CMK (cell line): ENCODE results near the gene APOBEC4.

ENCODE experiments used
- DNase-seq: peaks from one replicate; pipeline ENCODE4 v3.0.0-alpha.2; 2010; ENCODE audit warnings: low read depth

Gene APOBEC4

DNA sequence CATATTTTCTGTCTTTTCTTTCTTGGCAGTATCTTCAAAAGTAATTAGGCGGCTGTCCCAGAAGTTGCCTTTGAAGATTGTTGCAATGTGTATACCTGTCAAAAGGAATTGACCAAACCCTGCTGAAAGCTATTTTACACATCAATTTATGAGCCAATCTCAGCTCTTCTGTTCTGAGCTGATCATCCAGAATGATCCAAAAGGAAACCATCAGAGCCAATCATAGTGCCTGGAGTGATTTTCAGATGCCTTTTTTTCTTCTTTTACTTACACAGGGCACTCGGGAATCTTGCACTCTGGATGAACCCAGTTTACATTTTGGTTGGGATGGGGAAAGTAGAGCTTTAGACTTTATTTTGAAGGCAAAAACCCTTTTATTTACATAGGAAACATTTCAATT is 21.8 kb upstream of the APOBEC4 start:
- DNase-seq = no peak

- DNase-seq = no peak
Measured at GRCh38 chr1:183674339-183674738, 21.2 kb upstream of the APOBEC4 start.

DNA sequence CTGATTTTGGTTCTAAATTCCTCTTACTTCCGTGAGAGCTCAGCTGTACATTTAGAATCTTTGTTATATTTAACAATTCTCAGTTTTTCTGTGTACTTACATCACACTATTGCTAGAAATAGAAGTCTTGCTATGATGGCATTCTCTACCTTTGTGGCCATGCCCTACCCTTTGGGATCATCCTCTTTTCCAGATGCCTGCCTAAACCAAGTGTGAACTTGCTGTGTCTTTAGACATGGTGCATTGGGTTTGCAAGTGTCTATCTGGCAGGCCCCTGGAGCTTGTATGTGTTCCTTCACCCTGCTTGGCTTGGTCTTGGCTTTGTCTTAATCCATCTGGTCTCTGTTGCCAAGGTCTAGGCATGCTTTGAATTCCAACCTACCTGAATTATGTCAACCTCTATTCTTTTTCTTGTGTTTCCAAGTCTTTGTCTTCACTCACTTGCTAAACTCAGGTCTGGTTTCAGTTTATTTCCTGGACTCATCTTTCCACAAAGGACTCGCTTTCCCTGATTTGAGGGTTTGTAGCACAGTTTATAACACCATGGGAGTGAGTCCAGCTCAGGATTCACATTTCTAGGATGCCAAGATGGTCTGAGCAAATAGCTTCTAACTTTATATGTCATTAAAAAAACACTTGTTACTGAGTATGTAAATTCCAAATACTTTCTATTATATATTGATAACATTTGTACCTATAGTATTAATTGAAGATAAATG is 20.6 kb upstream of the APOBEC4 start:
- no peak for DNase-seq

DNA sequence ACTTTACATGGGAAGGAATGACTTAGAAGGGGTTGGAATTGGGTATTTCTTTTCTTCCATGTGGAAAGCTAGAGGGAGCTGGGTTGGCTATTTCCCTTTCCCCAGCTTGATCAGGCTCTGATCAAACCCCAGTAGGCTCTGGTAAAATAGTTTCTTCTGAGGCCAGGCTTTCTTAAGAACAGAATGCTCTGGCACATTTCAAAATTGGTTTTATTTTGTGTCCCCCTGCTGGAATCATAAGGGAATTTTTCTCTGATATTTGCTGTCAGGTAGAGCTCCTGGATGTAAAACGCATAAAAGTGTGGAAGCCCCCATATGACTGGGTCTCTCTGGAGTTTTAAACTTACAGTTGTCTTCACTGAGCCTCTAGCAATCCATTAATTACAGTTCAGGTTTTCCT is 17.1 kb upstream of the APOBEC4 start:
- DNase-seq = no peak

DNA sequence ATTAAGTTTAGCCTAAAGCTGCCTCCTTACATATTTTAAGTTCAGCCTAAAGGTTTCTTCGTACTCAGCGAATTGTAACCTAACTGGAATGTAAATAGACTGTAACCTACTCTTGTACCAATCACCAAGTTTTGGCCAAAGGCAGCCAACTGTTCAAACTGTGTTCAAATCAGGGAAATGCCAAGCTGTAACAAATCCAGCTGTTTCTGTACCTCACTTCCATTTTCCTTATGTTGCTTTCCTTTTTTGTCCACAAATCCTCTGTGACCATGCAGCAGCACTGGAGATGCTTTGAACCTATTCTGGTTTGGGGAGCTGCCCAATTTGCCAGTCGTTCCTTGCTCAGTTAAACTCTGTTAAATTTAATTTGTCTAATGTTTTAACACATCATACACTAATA is 3.2 kb upstream of the APOBEC4 start:
- DNase-seq = no peak

DNA sequence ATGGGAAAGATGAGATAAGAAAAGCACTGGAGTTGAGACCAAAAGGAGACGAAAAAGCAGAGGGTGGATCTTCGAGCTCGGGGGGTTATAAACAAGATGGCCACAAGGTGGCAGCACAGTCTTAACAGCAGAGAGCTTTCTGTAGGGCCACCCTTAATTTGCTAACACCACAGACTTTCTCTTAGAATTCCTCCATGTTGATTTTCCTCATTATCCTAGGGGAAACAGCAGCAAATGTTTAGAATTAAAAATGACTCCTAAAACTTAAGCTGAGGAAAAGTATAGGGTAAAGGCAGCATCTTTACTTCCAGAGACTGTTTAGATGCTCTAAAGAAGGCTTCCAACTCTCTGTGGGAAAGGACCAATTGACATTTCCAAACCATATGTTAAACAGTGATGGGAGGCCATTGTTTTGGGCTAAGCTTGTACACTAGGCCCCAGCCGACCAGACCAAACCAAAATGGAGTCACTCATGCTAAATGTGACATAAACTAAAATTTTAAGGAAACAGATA is 2.5 kb upstream of the APOBEC4 start:
- DNase-seq = peak; percentile 53

DNA sequence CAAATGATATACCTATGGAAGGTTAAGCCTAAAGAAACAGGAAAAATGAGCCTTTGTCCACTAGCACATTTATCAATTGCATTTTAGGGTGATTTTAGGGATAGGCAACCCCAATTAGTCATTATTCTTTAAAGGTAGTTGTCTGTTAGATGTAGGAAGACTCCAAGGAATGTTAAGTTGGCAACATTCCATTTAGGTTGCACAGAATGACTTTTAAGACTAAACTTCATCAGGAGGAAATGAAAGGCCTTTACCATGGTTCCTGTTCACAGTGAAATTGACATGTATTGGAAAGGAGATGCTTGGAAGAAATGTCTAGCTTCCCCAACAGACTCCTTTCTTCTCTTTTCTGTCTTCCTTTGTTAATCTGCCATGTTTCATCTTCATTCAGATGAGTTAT is 1.6 kb upstream of the APOBEC4 start:
- DNase-seq = no peak

DNA sequence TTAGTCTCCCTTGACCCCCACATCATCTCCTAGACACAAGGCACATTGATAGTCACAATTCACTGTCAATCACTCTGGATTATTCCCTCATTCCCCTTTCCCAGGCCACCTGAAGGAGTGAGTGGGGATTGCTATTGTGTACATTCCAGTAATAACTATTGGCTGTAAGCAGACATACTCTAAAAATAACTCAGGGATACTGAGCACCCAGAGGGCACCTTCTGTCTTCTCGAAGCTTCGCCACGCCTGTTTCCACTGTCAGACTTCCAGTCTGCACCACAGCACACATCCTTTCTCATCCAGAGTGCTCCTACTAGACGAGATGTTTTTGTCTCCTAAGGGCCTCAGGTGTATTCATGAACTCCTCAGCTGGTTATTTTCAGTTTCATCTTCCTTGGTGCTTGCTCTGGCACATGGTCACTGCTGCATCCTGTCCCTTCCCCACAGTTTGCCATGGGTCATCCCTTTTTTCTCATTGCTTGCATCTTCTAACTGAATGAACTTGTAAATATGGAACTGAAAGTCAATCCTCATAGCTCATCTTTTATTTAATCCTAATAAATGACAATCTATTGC is 848 bp upstream of the APOBEC4 start:
- no peak for DNase-seq

- no peak for DNase-seq
Measured at GRCh38 chr1:183653462-183653794, 312 bp upstream of the APOBEC4 start.

- DNase-seq = no peak
Measured at GRCh38 chr1:183652107-183652506, 1.0 kb downstream of the APOBEC4 start.

DNA sequence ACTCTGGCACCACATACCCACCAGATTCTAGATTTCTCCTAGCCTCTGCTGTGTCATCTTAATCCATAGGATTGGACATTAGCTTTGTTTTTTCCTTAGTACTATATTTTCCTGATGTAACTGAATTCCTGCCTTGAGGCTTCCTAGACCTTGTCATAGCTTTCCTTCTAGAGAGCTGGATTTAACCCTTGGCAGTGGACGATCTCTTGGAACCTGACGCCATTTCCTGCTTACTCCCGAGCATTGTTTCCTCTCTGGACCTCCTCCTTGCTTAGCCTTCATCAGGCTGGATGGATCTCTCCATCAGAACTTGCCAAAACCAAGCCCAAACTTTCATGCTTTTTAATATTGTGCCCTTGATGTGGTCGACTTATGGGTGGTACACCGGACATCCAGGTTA is 1.5 kb downstream of the APOBEC4 start:
- no peak for DNase-seq

DNA sequence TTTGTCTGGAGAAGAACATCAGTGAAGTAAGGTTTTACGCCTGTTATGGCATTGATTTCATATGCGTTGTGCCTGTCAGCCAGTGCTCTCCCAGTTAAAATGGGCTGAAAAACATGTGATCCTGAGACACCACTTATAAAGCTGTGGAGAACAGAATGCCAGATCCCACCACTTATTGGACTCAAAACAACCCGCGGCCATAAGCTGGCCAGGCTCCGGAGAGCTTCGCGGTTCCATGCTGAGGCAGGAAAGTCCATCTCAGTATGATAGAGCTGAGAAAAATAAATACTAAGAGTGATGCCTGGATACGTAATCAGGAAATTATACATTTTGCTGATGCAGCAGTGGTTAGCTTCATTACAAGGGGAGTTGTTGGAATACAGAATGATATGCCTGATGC is 5.1 kb downstream of the APOBEC4 start:
- DNase-seq = no peak

DNA sequence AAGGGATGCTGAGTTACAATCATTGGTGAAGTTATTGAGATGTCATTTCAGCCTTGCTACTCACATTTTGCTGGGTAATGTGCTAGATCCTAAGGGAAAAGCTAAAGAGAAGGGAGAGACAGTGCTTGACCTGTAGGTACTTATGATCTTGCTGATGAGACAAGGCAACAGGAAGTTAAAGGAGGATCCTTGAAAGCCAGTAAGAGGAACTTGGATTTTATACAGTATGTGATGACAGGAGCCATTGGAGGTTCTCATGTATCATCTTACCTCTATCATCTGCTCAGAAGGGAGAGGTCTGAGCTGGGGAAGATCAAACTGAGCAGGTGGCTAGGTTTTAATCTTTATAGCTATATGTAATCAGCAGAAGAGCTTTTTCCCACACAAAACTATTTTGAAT is 6.3 kb downstream of the APOBEC4 start:
- DNase-seq = no peak

DNA sequence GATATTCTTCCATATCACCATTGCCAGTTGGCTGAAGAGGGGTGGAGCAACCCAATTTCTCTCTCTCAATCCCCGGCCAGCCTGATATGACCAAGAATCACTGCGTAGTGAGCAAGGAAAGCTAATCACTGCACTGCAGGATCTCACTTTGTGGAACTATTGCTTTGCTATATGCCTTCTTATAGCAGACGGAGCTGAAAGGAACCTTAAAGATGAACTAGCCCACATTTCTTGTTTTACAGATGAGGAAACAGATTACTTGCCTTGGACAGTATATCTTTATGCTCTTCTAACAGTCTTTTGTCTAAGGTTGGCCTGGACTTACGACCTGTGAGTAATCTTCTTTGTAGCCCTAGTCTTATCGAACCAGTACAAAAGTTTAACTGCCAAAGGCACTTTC is 7.6 kb downstream of the APOBEC4 start:
- DNase-seq = peak; percentile 32

GRCh38 chr1:183642166-183642565 is 10.9 kb downstream of the APOBEC4 start:
- no peak for DNase-seq

- no peak for DNase-seq
Measured at GRCh38 chr1:183640193-183640592, 12.9 kb downstream of the APOBEC4 start.

- DNase-seq = no peak
Measured at GRCh38 chr1:183638649-183639387, 14.3 kb downstream of the APOBEC4 start.

DNA sequence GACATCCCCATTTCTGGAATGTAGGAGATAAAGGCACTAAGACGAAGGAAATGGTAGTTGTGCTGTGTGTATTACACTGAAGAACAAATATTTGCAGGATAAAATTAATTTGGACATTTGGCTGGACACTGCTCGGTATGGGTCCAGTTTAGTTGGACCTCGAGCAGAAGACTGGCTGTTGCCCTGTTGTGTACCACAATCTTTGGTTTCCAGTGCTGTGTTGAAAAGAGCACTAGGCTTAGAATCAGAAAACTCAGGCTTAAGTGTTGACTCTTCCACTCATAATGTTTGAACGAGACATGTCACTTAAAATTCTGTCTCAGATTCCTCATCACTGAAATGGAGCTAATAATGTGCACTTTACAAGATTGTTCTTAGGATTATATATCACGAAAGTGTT is 16.3 kb downstream of the APOBEC4 start:
- no peak for DNase-seq

DNA sequence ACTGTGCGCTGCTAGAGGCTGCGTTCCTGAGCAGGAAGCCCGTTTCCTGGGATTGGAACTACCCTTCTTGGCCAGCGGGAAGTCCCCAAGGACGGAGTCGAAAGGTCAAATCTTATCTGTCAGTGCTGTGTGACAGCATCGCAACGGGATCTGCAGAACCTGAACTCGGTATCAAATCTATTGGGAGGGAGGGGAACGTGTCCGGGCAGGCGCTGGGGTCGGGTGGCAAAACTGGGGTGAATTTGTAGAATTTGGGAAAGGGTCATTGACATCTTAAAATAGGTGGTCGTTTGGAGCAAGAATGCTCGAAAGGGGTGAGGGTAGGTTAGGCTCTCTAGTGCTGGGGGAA is 16.8 kb downstream of the APOBEC4 start:
- DNase-seq = no peak

GRCh38 chr1:183635606-183636333 is 17.3 kb downstream of the APOBEC4 start, which contains the start of gene ARPC5:
ARPC5 (minus strand) TSS chr1:183635783; CDS start chr1:183635659, 124 bp downstream.
- peak; percentile 97 for DNase-seq

GRCh38 chr1:183635099-183635605 is 18.0 kb downstream of the APOBEC4 start:
- peak; percentile 18 for DNase-seq

- DNase-seq = no peak
Measured at GRCh38 chr1:183634429-183635065, 18.6 kb downstream of the APOBEC4 start.
